ENCODE results near the gene SLC6A19. TPM values are rescaled to one million over a fixed set of nuclear protein-coding genes. Genes with fewer than 3 reads are reported as not detected.

Gene SLC6A19
- total and polyA plus RNA-seq, 4 donors: 0.17 to 4.9 (median 0.91) TPM

DNA sequence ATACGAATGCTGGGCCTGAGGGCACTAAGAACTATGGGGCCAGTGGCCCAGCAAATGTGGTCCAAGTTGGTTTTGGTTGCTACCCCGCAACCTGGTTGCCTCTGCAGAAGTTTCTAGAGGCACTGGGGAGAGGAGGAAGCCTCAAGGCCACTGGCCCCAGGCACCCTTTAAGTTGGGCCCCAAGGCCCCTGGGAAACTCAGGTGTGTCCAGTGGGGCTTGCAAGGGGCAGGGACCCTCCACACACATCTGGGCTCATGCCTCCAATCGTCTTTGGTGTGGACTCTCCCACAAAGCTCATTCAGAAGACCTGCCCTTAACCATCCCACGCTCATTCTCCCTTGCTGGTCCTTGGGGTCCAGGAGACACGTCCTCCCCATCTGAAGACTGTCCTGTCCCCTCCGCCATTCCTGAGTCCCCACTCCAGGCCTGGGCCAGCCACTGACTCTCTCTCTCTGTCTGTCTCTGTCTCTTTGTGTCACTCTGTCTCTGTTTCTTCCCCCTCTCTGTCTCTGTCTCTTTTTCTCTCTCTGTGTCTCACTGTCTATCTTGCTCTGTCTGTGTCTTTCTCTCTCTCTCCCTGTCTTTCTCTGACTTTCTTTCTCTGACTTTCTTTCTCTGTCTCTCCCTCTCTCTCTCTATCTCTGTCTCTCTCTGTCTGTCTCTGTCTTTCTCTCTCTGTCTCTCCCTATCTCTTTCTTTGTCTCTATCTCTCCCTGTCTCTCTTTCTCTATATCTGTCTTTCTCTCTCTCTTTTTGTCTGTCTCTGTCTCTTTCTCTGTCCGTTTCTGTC lies 3.3 kb upstream of the SLC6A19 start:
- Histone ChIP-seq H3K4me1 (ENCODE audit: control insufficient read depth in 4 of 4, insufficient read depth in 4 of 4, low read length in 3 of 4) (no peaks in the 10 kb centered on the region), H3K9me3 (ENCODE audit: control insufficient read depth in 4 of 4, low read length in 3 of 4) (no peaks in the 10 kb centered on the region), H3K27ac (ENCODE audit: low read depth in 1 of 2, low read length in 2 of 2) (no peak overlapping the region), H3K27me3 (ENCODE audit: control insufficient read depth in 4 of 4, insufficient read depth in 4 of 4, low read length in 3 of 4) (no peaks in the 10 kb centered on the region), H3K9ac (ENCODE audit: low read depth in 1 of 2, low read length in 2 of 2) (no peak overlapping the region), H3K36me3 (ENCODE audit: control insufficient read depth in 4 of 4, insufficient read depth in 3 of 4, low read depth in 1 of 4, low read length in 3 of 4) (no peaks in the 10 kb centered on the region), H3K4me3 (ENCODE audit: low read depth in 1 of 3, low read length in 3 of 3) (no peak overlapping the region)
- DNase-seq (ENCODE audit: low spot score): no peak
- 93% methylated on average over 7 of the region's 7 CpGs for WGBS
- TF ChIP-seq RXRA (IDR thresholded peaks at IDR 0.05): no peak

DNA sequence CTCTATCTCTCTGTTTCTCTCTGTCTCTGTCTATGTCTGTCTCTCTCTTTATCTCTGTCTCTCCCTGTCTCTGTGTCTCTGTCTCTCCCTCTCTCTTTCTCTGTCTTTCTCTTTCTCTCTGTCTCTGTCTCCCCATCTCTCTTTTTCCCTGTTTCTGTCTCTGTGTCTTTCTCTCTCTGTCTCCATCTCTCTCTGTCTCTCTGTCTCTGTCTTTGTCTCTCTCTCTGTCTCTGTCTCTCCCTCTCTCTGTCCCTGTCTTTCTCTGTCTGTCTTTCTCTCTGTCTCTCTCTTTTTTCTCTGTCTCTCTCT lies 2.1 kb upstream of the SLC6A19 start:
- no peaks in the 10 kb centered on the region for H3K27me3 ChIP-seq (ENCODE audit: control insufficient read depth in 4 of 4, insufficient read depth in 4 of 4, low read length in 3 of 4)
- no peak overlapping the region for H3K27ac ChIP-seq (ENCODE audit: low read depth in 1 of 2, low read length in 2 of 2)
- H3K4me1 ChIP-seq (ENCODE audit: control insufficient read depth in 4 of 4, insufficient read depth in 4 of 4, low read length in 3 of 4): peaks cover 0 to under 1% (median under 1%) of the 10 kb centered on the region in 4 donors
- DNase-seq (ENCODE audit: low spot score): no peak
- no peaks in the 10 kb centered on the region for H3K9me3 ChIP-seq (ENCODE audit: control insufficient read depth in 4 of 4, low read length in 3 of 4)
- TF ChIP-seq FOXA2 (IDR thresholded peaks at IDR 0.05) (no peak), HNF4A (conservative IDR thresholded peaks at IDR 0.05) (no peak), RXRA (IDR thresholded peaks at IDR 0.05) (no peak), GABPA (IDR thresholded peaks at IDR 0.05 in 1 of 2, conservative IDR thresholded peaks at IDR 0.05 in 1 of 2) (no peak)
- no peak overlapping the region for H3K4me3 ChIP-seq (ENCODE audit: low read depth in 1 of 3, low read length in 3 of 3)
- H3K36me3 ChIP-seq (ENCODE audit: control insufficient read depth in 4 of 4, insufficient read depth in 3 of 4, low read depth in 1 of 4, low read length in 3 of 4): no peaks in the 10 kb centered on the region
- no peak overlapping the region for H3K9ac ChIP-seq (ENCODE audit: low read depth in 1 of 2, low read length in 2 of 2)

DNA sequence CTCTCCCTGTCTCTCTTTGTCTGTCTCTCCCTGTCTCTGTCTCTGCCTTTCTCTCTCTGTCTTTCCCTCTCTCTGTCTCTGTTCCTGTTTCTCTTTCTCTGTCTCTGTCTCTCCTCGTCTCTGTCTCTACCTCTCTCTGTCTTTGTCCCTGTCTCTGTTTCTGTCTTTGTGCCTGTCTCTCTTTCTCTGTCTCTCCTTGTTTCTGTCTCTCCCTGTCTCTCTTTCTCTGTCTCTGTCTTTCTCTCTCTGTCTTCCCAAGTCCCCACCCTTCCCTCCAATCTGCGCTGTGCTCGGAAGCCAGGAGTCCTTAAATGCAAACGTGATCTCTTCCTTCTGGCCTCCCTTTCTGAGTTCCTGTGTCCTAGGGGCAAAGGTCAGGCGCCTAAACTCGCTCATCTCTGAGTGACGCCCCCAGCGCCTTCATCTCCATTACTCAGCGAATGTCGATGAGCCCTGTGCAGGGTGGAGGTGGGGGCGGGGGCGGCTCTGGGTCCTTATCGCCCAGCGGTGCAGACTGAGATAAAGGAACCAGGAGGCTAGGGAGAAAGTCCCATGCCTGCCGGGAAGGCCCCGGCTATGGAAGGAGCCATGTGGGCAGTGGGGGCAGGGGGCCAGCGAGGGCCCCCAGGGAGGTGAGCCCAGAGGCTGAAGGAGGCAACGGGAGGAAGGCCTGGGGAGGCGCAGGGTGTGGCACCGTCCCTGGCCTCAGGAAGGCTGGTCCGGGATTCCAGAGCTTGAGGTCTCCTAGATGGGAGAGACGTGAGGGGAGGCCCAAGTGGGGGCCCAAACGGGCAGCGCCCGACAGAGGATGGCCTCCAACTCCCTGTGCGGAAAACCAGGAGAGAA lies 1.5 kb upstream of the SLC6A19 start:
- TF ChIP-seq EGR1 (IDR thresholded peaks at IDR 0.05; ENCODE audit: low read depth in 2 of 2) (no peak), HNF4A (conservative IDR thresholded peaks at IDR 0.05) (no peak), SP1 (IDR thresholded peaks at IDR 0.05) (no peak), FOXA2 (IDR thresholded peaks at IDR 0.05) (no peak), RAD21 (IDR thresholded peaks at IDR 0.05) (no peak)
- TF ChIP-seq, protein P1, sequence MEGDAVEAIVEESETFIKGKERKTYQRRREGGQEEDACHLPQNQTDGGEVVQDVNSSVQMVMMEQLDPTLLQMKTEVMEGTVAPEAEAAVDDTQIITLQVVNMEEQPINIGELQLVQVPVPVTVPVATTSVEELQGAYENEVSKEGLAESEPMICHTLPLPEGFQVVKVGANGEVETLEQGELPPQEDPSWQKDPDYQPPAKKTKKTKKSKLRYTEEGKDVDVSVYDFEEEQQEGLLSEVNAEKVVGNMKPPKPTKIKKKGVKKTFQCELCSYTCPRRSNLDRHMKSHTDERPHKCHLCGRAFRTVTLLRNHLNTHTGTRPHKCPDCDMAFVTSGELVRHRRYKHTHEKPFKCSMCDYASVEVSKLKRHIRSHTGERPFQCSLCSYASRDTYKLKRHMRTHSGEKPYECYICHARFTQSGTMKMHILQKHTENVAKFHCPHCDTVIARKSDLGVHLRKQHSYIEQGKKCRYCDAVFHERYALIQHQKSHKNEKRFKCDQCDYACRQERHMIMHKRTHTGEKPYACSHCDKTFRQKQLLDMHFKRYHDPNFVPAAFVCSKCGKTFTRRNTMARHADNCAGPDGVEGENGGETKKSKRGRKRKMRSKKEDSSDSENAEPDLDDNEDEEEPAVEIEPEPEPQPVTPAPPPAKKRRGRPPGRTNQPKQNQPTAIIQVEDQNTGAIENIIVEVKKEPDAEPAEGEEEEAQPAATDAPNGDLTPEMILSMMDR (IDR thresholded peaks at IDR 0.05; ENCODE audit: low read depth, low read length, missing input control): no peak
- TF ChIP-seq, protein P2, sequence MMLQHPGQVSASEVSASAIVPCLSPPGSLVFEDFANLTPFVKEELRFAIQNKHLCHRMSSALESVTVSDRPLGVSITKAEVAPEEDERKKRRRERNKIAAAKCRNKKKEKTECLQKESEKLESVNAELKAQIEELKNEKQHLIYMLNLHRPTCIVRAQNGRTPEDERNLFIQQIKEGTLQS (IDR thresholded peaks at IDR 0.05): no peak
- TF ChIP-seq, protein P3, sequence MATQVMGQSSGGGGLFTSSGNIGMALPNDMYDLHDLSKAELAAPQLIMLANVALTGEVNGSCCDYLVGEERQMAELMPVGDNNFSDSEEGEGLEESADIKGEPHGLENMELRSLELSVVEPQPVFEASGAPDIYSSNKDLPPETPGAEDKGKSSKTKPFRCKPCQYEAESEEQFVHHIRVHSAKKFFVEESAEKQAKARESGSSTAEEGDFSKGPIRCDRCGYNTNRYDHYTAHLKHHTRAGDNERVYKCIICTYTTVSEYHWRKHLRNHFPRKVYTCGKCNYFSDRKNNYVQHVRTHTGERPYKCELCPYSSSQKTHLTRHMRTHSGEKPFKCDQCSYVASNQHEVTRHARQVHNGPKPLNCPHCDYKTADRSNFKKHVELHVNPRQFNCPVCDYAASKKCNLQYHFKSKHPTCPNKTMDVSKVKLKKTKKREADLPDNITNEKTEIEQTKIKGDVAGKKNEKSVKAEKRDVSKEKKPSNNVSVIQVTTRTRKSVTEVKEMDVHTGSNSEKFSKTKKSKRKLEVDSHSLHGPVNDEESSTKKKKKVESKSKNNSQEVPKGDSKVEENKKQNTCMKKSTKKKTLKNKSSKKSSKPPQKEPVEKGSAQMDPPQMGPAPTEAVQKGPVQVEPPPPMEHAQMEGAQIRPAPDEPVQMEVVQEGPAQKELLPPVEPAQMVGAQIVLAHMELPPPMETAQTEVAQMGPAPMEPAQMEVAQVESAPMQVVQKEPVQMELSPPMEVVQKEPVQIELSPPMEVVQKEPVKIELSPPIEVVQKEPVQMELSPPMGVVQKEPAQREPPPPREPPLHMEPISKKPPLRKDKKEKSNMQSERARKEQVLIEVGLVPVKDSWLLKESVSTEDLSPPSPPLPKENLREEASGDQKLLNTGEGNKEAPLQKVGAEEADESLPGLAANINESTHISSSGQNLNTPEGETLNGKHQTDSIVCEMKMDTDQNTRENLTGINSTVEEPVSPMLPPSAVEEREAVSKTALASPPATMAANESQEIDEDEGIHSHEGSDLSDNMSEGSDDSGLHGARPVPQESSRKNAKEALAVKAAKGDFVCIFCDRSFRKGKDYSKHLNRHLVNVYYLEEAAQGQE (IDR thresholded peaks at IDR 0.05): no peak
- TF ChIP-seq, protein P4, sequence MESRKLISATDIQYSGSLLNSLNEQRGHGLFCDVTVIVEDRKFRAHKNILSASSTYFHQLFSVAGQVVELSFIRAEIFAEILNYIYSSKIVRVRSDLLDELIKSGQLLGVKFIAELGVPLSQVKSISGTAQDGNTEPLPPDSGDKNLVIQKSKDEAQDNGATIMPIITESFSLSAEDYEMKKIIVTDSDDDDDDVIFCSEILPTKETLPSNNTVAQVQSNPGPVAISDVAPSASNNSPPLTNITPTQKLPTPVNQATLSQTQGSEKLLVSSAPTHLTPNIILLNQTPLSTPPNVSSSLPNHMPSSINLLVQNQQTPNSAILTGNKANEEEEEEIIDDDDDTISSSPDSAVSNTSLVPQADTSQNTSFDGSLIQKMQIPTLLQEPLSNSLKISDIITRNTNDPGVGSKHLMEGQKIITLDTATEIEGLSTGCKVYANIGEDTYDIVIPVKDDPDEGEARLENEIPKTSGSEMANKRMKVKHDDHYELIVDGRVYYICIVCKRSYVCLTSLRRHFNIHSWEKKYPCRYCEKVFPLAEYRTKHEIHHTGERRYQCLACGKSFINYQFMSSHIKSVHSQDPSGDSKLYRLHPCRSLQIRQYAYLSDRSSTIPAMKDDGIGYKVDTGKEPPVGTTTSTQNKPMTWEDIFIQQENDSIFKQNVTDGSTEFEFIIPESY (IDR thresholded peaks at IDR 0.05): no peak
- TF ChIP-seq, protein P5, sequence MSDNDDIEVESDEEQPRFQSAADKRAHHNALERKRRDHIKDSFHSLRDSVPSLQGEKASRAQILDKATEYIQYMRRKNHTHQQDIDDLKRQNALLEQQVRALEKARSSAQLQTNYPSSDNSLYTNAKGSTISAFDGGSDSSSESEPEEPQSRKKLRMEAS (IDR thresholded peaks at IDR 0.05): no peak
- H3K4me3 ChIP-seq (ENCODE audit: low read depth in 1 of 3, low read length in 3 of 3): no peak overlapping the region
- peaks cover 0 to 7% (median 3%) of the 10 kb centered on the region in 4 donors for H3K4me1 ChIP-seq (ENCODE audit: control insufficient read depth in 4 of 4, insufficient read depth in 4 of 4, low read length in 3 of 4)
- no peaks in the 10 kb centered on the region for H3K9me3 ChIP-seq (ENCODE audit: control insufficient read depth in 4 of 4, low read length in 3 of 4)
- WGBS: 59% methylated on average over 26 of the region's 26 CpGs
- no peak overlapping the region for H3K27ac ChIP-seq (ENCODE audit: low read depth in 1 of 2, low read length in 2 of 2)
- H3K27me3 ChIP-seq (ENCODE audit: control insufficient read depth in 4 of 4, insufficient read depth in 4 of 4, low read length in 3 of 4): no peaks in the 10 kb centered on the region
- no peaks in the 10 kb centered on the region for H3K36me3 ChIP-seq (ENCODE audit: control insufficient read depth in 4 of 4, insufficient read depth in 3 of 4, low read depth in 1 of 4, low read length in 3 of 4)
- H3K9ac ChIP-seq (ENCODE audit: low read depth in 1 of 2, low read length in 2 of 2): no peak overlapping the region
- peak; percentile 75 for DNase-seq (ENCODE audit: low spot score)
